ENCODE measurements around the gene LARP4.
"Not testable (repeated sequence)": the region's sequence is repeated elsewhere in the genome, so short reads cannot be mapped to it uniquely, and the experiment has no call there.

GRCh38 chr12:50422855-50423254 is 22.2 kb downstream of the LARP4 start:
- not testable (repeated sequence) for TF ChIP-seq CTCF, EZH2 (IDR thresholded peaks at IDR 0.05)

Data from neural progenitor cell (in vitro differentiated cells).